GM12878 (cell line): ENCODE measurements around the gene PLTP. TPM values are rescaled to one million over a fixed set of nuclear protein-coding genes. Genes with fewer than 3 reads are reported as not detected.

ENCODE experiments used
- ATAC-seq: fragments of 200-7000 bp; cut with Tn5 transposase; 3 replicates; pipeline ENCODE4 v1.9.1; 2020; ENCODE audit warnings: mild to moderate bottlenecking, moderate library complexity
- BruUV-seq: library from RNA; stranded (reverse); fragments of 400-500 nt; replicated peaks from 2 replicates; lab custom pipeline; 2021; lab: Mats Ljungman, UMichigan
- CTCF ChIA-PET: fragments of 300-600 bp; sonication (Branson Sonifier 250); formaldehyde crosslinking; extraction: SDS; loops from one replicate; lab custom pipeline; 2021; ENCODE audit warnings: inconsistent platforms; lab: Yijun Ruan, JAX
- POLR2A ChIA-PET: fragments of 350-600 bp; formaldehyde crosslinking; extraction: SDS; loops from one replicate; lab custom pipeline; 2021; ENCODE audit warnings: inconsistent platforms; lab: Charles Lee
- RAD21 ChIA-PET: fragments of 300-600 bp; sonication (Branson Sonifier 250); formaldehyde crosslinking; loops from one replicate; lab custom pipeline; 2023; ENCODE audit warnings: antibody characterized with exemption; ENCODE audit not compliant: unreplicated experiment; lab: Charles Lee
- SMC1A ChIA-PET: fragments of 300-600 bp; sonication (Branson Sonifier 250); formaldehyde crosslinking; loops from one replicate; lab custom pipeline; 2023; ENCODE audit not compliant: unreplicated experiment, uncharacterized antibody; lab: Charles Lee
- DNase-seq: peaks from one replicate; pipeline ENCODE4 v3.0.0-alpha.2; 2011; ENCODE audit warnings: low read depth, low spot score
- FAIRE-seq: peaks from 3 replicates; lab custom pipeline; 2011; peaks lifted over from hg19 to GRCh38; lab: Jason Lieb, UNC
- H2AFZ ChIP-seq: 2 replicates; pipeline ENCODE4 v1.6.0; 2011; ENCODE audit warnings: low read depth, low read length, control low read depth; ENCODE audit not compliant: control insufficient read depth
- H3K27ac ChIP-seq: 2 replicates; pipeline ENCODE4 v1.5.1; 2011; ENCODE audit warnings: control low read depth; ENCODE audit not compliant: control insufficient read depth, insufficient read depth
- H3K27me3 ChIP-seq, 2 experiments: replicated peaks in 1 of 2; 2 replicates each; pipeline versions ENCODE4 v1.6.0 to v1.6.1; 2011; ENCODE audit warnings: low read length in 1 of 2; ENCODE audit not compliant: control insufficient read depth in 2 of 2, insufficient read depth in 2 of 2
- H3K36me3 ChIP-seq, 2 experiments: 2 replicates each; pipeline ENCODE4 v1.5.1; 2011; ENCODE audit warnings: low read length in 1 of 2; ENCODE audit not compliant: control insufficient read depth in 2 of 2, insufficient read depth in 2 of 2
- H3K4me1 ChIP-seq: 2 replicates; pipeline ENCODE4 v1.6.1; 2011; ENCODE audit warnings: mild to moderate bottlenecking, low read length, moderate library complexity, mixed read lengths; ENCODE audit not compliant: control insufficient read depth, insufficient read depth
- H3K4me2 ChIP-seq: 2 replicates; pipeline ENCODE4 v1.6.0; 2011; ENCODE audit warnings: control low read depth; ENCODE audit not compliant: control insufficient read depth, insufficient read depth
- H3K4me3 ChIP-seq: fragments of 200-600 bp; sonication (generic); 2 replicates; pipeline ENCODE4 v1.5.1; 2016
- H3K79me2 ChIP-seq: 2 replicates; pipeline ENCODE4 v1.6.0; 2011; ENCODE audit warnings: low read length; ENCODE audit not compliant: control insufficient read depth, insufficient read depth
- H3K9ac ChIP-seq: 2 replicates; pipeline ENCODE4 v1.8.0; 2011; ENCODE audit warnings: low read length, control low read depth, mixed read lengths; ENCODE audit not compliant: control insufficient read depth, insufficient read depth
- H3K9me3 ChIP-seq: replicated peaks from 3 replicates; pipeline ENCODE4 v1.5.1; 2011; ENCODE audit warnings: mild to moderate bottlenecking, low read length; ENCODE audit not compliant: control insufficient read depth, insufficient read depth
- H4K20me1 ChIP-seq: 2 replicates; pipeline ENCODE4 v1.6.0; 2011; ENCODE audit not compliant: control insufficient read depth, insufficient read depth
- IKZF2 ChIP-seq, 2 experiments: fragments of 450-650 bp; IDR thresholded peaks; 2 replicates each; pipeline ENCODE4 v1.6.1; 2017; ENCODE audit warnings: mild to moderate bottlenecking in 2 of 2, moderate library complexity in 2 of 2
- NR2C2 ChIP-seq: IDR thresholded peaks from 2 replicates; pipeline ENCODE4 v1.6.1; 2011; ENCODE audit warnings: borderline replicate concordance, low read depth; ENCODE audit not compliant: control insufficient read depth, insufficient read length
- POLR2A ChIP-seq: IDR thresholded peaks from 2 replicates; pipeline ENCODE4 v1.6.1; 2011; ENCODE audit warnings: low read depth, mild to moderate bottlenecking, low read length
- STAT1 ChIP-seq: fragments of 450-650 bp; conservative IDR thresholded peaks from 2 replicates; pipeline ENCODE4 v1.6.1; 2014; ENCODE audit warnings: antibody characterized with exemption, mild to moderate bottlenecking
- TBL1XR1 ChIP-seq: IDR thresholded peaks from 2 replicates; pipeline ENCODE4 v1.6.1; 2012; ENCODE audit warnings: low read depth, low read length, improper control_type of control experiment
- WGBS: methylation state at CpG from one replicate; pipeline ENCODE4 v1.1.6; 2016; ENCODE audit warnings: low lambda C conversion rate; ENCODE audit not compliant: insufficient replicate concordance, insufficient coverage; ENCODE audit errors: missing lambda C conversion rate; 5-methylcytosine and 5-hydroxymethylcytosine counted together
- in situ Hi-C: fragments of 300-500 bp; cut with MboI; formaldehyde crosslinking; loops from 9 replicates; pipeline ENCODE4 v1.14.3; 2018; ENCODE audit warnings: mixed read lengths
- intact Hi-C: fragments of 100-400 bp; cut with micrococcal nuclease; formaldehyde crosslinking; loops from one replicate; pipeline ENCODE4 v1.14.2; 2022; ENCODE audit not compliant: unreplicated experiment
- polyA plus RNA-seq, 11 experiments: library from polyadenylated mRNA; depleted of rRNA in 4 of 11; unstranded in 6 of 11; stranded (reverse) in 5 of 11; fragments of >200 nt; fragmentation: Nextera tagmentation in 4 of 11; fragmentation: Illumina TruSeq in 1 of 11; extraction: Ambion mirVana in 4 of 11; extraction: Trizol in 1 of 11; gene quantifications; 1 replicate in 1 of 11; 2 replicates in 10 of 11; pipeline versions ENCODE4 v1.2.1 to v1.2.3, GENCODE V29; 2011 to 2016; ENCODE audit warnings: inconsistent platforms in 2 of 11, missing spikeins in 2 of 11, low read depth in 1 of 11
- total RNA-seq, 4 experiments: library from RNA; depleted of rRNA in 3 of 4; stranded (reverse); fragments of >200 nt in 3 of 4; fragmentation: Illumina TruSeq in 1 of 4; extraction: Trizol in 1 of 4; gene quantifications; 2 replicates each; pipeline versions ENCODE4 v1.2.1 to v1.2.3, GENCODE V29; 2013 to 2021
- TF ChIP-seq, protein P1 (sequence below): fragments of 450-650 bp; IDR thresholded peaks from 2 replicates; pipeline ENCODE4 v1.6.1; 2017; ENCODE audit warnings: mild to moderate bottlenecking, moderate library complexity

PLTP gene
- total and polyA plus RNA-seq, 10 of the 15 experiments (the other 5 are each of a cell fraction or from before 2014, with no cell fraction given): 1.6 to 17.0 (median 7.6) TPM

DNA sequence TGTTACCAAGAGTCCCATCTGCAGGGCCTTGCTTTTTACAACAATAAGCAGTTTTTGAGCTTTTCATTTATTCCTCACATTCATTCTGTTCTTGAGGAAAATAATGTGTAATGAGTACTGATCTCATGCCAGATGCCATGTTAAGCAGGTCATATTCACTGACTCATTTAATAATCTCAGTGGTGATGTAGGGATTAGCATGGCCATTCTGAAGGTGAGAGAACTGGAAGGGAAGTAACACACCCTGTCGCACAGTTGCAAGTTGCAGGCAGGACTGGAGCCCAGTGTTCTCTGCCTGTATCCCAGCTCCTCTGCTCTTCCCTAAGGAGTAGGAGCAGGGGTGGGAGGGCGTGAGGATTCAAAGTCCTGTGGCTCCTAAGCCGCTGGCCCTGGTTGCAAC lies 28.1 kb upstream of the PLTP start (continued):
- TF ChIP-seq, protein P1, sequence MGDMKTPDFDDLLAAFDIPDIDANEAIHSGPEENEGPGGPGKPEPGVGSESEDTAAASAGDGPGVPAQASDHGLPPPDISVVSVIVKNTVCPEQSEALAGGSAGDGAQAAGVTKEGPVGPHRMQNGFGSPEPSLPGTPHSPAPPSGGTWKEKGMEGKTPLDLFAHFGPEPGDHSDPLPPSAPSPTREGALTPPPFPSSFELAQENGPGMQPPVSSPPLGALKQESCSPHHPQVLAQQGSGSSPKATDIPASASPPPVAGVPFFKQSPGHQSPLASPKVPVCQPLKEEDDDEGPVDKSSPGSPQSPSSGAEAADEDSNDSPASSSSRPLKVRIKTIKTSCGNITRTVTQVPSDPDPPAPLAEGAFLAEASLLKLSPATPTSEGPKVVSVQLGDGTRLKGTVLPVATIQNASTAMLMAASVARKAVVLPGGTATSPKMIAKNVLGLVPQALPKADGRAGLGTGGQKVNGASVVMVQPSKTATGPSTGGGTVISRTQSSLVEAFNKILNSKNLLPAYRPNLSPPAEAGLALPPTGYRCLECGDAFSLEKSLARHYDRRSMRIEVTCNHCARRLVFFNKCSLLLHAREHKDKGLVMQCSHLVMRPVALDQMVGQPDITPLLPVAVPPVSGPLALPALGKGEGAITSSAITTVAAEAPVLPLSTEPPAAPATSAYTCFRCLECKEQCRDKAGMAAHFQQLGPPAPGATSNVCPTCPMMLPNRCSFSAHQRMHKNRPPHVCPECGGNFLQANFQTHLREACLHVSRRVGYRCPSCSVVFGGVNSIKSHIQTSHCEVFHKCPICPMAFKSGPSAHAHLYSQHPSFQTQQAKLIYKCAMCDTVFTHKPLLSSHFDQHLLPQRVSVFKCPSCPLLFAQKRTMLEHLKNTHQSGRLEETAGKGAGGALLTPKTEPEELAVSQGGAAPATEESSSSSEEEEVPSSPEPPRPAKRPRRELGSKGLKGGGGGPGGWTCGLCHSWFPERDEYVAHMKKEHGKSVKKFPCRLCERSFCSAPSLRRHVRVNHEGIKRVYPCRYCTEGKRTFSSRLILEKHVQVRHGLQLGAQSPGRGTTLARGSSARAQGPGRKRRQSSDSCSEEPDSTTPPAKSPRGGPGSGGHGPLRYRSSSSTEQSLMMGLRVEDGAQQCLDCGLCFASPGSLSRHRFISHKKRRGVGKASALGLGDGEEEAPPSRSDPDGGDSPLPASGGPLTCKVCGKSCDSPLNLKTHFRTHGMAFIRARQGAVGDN: no peak
- TF ChIP-seq STAT1: no peak
- no peak for TF ChIP-seq TBL1XR1
- no peak for TF ChIP-seq IKZF2 (IDR thresholded peaks at IDR 0.05)

DNA sequence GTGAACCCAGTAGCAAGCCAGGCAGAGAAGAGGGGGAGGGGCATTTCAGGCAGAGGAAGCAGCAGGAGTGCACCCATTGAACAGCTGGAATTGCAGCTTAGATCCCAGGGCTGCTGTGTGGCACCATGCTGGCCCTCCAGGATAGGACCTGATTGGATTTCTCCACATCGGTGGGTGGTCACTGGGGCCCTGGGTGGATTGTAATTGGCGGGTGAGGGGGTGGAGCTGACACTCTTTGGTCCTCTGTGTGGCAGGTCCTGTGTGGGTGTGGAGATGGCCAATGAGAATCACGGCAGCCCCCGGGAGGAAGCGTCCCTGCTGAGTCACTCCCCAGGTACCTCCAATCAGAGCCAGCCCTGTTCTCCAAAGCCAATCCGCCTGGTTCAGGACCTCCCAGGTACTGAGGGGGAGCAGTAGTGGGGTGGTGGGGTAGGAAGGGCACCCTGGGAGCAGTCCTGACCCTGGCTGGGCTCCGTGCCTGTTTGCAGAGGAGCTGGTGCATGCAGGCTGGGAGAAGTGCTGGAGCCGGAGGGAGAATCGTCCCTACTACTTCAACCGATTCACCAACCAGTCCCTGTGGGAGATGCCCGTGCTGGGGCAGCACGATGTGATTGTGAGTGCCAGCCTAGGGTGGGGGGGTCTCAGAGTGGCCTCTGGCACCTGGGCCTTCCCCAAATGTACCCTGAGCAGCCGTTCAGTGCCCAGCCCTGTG lies 26.9 kb upstream of the PLTP start:
- Histone ChIP-seq H3K9ac (no peak overlapping the region), H3K4me1 (no peaks in the 10 kb centered on the region), H2AFZ (no peak overlapping the region), H3K79me2 (peaks cover 18% of the 10 kb centered on the region), H3K4me3 (no peak overlapping the region), H3K4me2 (no peak overlapping the region), H3K27ac (no peak overlapping the region), H3K27me3 (no peaks in the 10 kb centered on the region), H3K9me3 (no peaks in the 10 kb centered on the region), H3K36me3 (peaks cover 22 to 26% of the 10 kb centered on the region in 2 experiments), H4K20me1 (no peaks in the 10 kb centered on the region)
- ChIA-PET SMC1A (no interaction called here), CTCF (interaction anchor here (1.7 to 6.5 kb wide), 2 partner anchors 24 to 31 kb away, joined by 6 to 79 read pairs; no protein-coding TSS in a partner anchor), POLR2A (interaction anchor here (1.0 kb wide), 1 partner anchor 20 kb away, joined by 3 read pairs; no protein-coding TSS in a partner anchor), RAD21 (no interaction called here)
- intact Hi-C loops: no loop called here
- no peak for ATAC-seq
- DNase-seq: no peak
- FAIRE-seq: no peak
- in situ Hi-C loops: no loop called here
- TF ChIP-seq NR2C2 (no peak), POLR2A (0 out of 2 replicates have a peak, but pooled peaks have one; percentile 12)
- WGBS: 94% methylated on average over 10 of the region's 13 CpGs
- no TSS peak for BruUV-seq
